Activated gamma-delta T cell treated with anti-CD3 and anti-CD28 coated beads, Interleukin-2, amount 50 U/mL, for 16 hours (primary cell): Measurements from ENCODE around the gene SIGLEC15.
"Not testable (repeated sequence)": the region's sequence is repeated elsewhere in the genome, so short reads cannot be mapped to it uniquely, and the experiment has no call there.

Source experiments
- DNase-seq: peaks from one replicate; pipeline ENCODE4 v3.0.0-alpha.2; 2020; ENCODE audit warnings: low read depth

Gene SIGLEC15

GRCh38 chr18:45820106-45820745, 5.2 kb upstream of the SIGLEC15 start:
- DNase-seq: no peak

GRCh38 chr18:45821026-45821425, 4.4 kb upstream of the SIGLEC15 start:
- no peak for DNase-seq

GRCh38 chr18:45821711-45822110, 3.8 kb upstream of the SIGLEC15 start:
- DNase-seq: no peak

- no peak for DNase-seq
Measured at GRCh38 chr18:45826084-45826483, 609 bp downstream of the SIGLEC15 start.

- DNase-seq: not testable (repeated sequence)
Measured at GRCh38 chr18:45826716-45827115, 1.2 kb downstream of the SIGLEC15 start.

- no peak for DNase-seq
Measured at GRCh38 chr18:45828917-45829811, 3.7 kb downstream of the SIGLEC15 start.

GRCh38 chr18:45829855-45830254, 4.4 kb downstream of the SIGLEC15 start:
- DNase-seq: no peak

GRCh38 chr18:45830917-45831316, 5.4 kb downstream of the SIGLEC15 start:
- no peak for DNase-seq

GRCh38 chr18:45833846-45834245, 8.4 kb downstream of the SIGLEC15 start:
- DNase-seq: no peak

- no peak for DNase-seq
Measured at GRCh38 chr18:45834306-45834705, 8.8 kb downstream of the SIGLEC15 start.

GRCh38 chr18:45835057-45835636, 9.7 kb downstream of the SIGLEC15 start:
- DNase-seq: no peak

- no peak for DNase-seq
Measured at GRCh38 chr18:45836242-45837205, 11.0 kb downstream of the SIGLEC15 start.

- no peak for DNase-seq
Measured at GRCh38 chr18:45837283-45838070, 12.0 kb downstream of the SIGLEC15 start.

GRCh38 chr18:45838302-45839070, 13.0 kb downstream of the SIGLEC15 start:
- DNase-seq: no peak

- DNase-seq: no peak
Measured at GRCh38 chr18:45839414-45840395, 14.2 kb downstream of the SIGLEC15 start.

GRCh38 chr18:45841060-45841764, 15.7 kb downstream of the SIGLEC15 start:
- no peak for DNase-seq

- no peak for DNase-seq
Measured at GRCh38 chr18:45841765-45842442, 16.4 kb downstream of the SIGLEC15 start.

- no peak for DNase-seq
Measured at GRCh38 chr18:45843019-45843418, 17.5 kb downstream of the SIGLEC15 start.
